GM20431 (cell line): Measurements from ENCODE around the gene EYA2.

Experiments used
- in situ Hi-C: fragments of 300-500 bp; cut with MseI, MboI; formaldehyde crosslinking; loops from one replicate; pipeline ENCODE4 v1.15.0; 2020; ENCODE audit warnings: low sequenced_read_pairs; ENCODE audit not compliant: unreplicated experiment

The EYA2 gene

GRCh38 chr20:47124181-47124717, 229.6 kb downstream of the EYA2 start:
- in situ Hi-C loops = no loop called here

- in situ Hi-C loops = no loop called here
Measured at GRCh38 chr20:47125508-47125757, 230.8 kb downstream of the EYA2 start.

GRCh38 chr20:47125758-47126591, 231.3 kb downstream of the EYA2 start:
- in situ Hi-C loops = no loop called here

- in situ Hi-C loops = no loop called here
Measured at GRCh38 chr20:47126709-47127108, 232.1 kb downstream of the EYA2 start.

- in situ Hi-C loops = no loop called here
Measured at GRCh38 chr20:47127546-47127945, 232.9 kb downstream of the EYA2 start.

- in situ Hi-C loops = no loop called here
Measured at GRCh38 chr20:47127999-47128398, 233.4 kb downstream of the EYA2 start.

- in situ Hi-C loops = no loop called here
Measured at GRCh38 chr20:47129306-47129705, 234.7 kb downstream of the EYA2 start.

GRCh38 chr20:47133809-47134456, 239.3 kb downstream of the EYA2 start:
- in situ Hi-C loops = no loop called here

GRCh38 chr20:47136782-47137181, 242.1 kb downstream of the EYA2 start:
- in situ Hi-C loops = no loop called here

GRCh38 chr20:47137231-47137870, 242.7 kb downstream of the EYA2 start:
- in situ Hi-C loops = no loop called here

GRCh38 chr20:47139934-47140535, 245.4 kb downstream of the EYA2 start:
- in situ Hi-C loops = no loop called here

- in situ Hi-C loops = no loop called here
Measured at GRCh38 chr20:47141350-47141921, 246.8 kb downstream of the EYA2 start.

- in situ Hi-C loops = no loop called here
Measured at GRCh38 chr20:47141941-47142773, 247.5 kb downstream of the EYA2 start.

GRCh38 chr20:47142774-47143170, 248.1 kb downstream of the EYA2 start:
- in situ Hi-C loops = no loop called here

- in situ Hi-C loops = no loop called here
Measured at GRCh38 chr20:47143657-47144056, 249.0 kb downstream of the EYA2 start.

GRCh38 chr20:47144463-47144862, 249.8 kb downstream of the EYA2 start:
- in situ Hi-C loops = no loop called here

- in situ Hi-C loops = no loop called here
Measured at GRCh38 chr20:47146686-47147085, 252.0 kb downstream of the EYA2 start.

GRCh38 chr20:47148059-47148458, 253.4 kb downstream of the EYA2 start:
- in situ Hi-C loops = no loop called here

GRCh38 chr20:47149939-47150338, 255.3 kb downstream of the EYA2 start:
- in situ Hi-C loops = no loop called here
